Hepatocyte (in vitro differentiated cells): Measurements from ENCODE around the gene EDEM3.
"Not testable (repeated sequence)": the region's sequence is repeated elsewhere in the genome, so short reads cannot be mapped to it uniquely, and the experiment has no call there.

Experiments
- CTCF ChIP-seq: fragments of 200-600 bp; sonication (generic); IDR thresholded peaks from 2 replicates; pipeline ENCODE4 v1.5.1; 2016; ENCODE audit warnings: antibody characterized with exemption, mild to moderate bottlenecking; ENCODE audit not compliant: poor library complexity
- EZH2 ChIP-seq: fragments of 200-600 bp; sonication (generic); IDR thresholded peaks from 2 replicates; pipeline ENCODE4 v1.6.1; 2016; ENCODE audit warnings: antibody characterized with exemption, mild to moderate bottlenecking, borderline replicate concordance

DNA sequence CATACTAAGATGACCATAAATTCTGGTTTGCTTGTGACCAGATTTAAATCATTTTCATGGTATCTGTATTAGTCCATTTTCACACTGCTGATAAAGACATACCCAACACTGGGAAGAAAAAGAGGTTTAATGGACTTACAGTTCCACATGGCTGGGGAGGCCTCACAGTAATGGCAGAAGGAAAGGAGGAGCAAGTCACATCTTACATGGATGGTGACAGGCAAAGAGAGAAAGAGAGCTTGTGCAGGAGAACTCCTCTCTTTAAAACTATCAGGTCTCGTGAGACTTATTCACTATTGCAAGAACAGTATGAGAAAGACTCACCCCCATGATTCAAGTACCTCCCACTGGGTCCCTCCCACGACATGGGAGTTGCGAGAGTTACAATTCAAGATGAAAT is 8.9 kb upstream of the EDEM3 start:
- not testable (repeated sequence) for TF ChIP-seq CTCF, EZH2
